Hematopoietic multipotent progenitor cell treated with erythropoietin and hydrocortisone succinate and interleukin-3 and kit ligand, for 8 days (in vitro differentiated cells): ENCODE results near the gene ORC3.
A peak's percentile ranks its signal among the peaks of the same experiment; 100 is the strongest.

Experiments
- DNase-seq: peaks from one replicate; pipeline ENCODE4 v3.0.0-alpha.2; 2015

Gene ORC3

DNA sequence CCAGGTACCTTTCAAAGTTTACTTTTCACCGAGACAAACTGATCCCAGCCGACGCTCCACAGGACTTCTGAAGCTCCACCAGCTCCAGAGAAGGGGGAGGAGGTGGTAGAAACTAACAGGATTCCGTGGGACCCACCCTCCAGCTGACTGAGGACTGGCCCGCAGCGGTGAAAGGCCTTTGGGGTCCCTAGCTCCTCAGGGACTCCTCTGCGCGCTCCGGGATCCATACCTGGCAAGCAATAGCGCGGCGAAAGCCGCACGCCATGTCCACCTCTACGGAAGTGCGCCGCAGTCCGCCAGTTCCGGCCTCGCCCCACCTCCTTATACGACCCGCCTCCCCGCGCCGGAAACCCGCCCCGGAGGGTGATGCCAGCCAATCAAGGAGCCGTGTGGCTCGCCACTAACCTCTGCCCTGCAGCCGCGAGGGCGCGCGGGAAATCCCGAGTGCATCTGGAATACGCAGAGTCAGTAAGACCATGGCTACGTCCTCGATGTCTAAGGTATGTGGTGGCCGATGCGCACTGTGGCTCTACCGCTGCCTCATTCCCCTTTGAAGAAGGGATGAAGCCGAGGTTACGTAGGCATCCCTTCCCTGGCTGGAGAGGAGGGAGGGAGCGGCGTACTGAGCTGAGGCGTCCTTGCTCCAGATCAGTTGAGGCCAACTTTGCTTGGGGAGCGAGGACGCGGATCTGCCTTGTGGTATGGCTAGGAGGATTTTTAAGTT lies at the start of gene ORC3, which contains the start of gene RARS2:
Gene ORC3 (plus strand): TSS at position 443 of the 724 bp plus-strand sequence. CDS start 34 bp downstream, at position 477.
Gene RARS2 (minus strand): TSS at position 295 of the 724 bp plus-strand sequence. CDS start 30 bp downstream, at position 265.
- peak; percentile 95 for DNase-seq

DNA sequence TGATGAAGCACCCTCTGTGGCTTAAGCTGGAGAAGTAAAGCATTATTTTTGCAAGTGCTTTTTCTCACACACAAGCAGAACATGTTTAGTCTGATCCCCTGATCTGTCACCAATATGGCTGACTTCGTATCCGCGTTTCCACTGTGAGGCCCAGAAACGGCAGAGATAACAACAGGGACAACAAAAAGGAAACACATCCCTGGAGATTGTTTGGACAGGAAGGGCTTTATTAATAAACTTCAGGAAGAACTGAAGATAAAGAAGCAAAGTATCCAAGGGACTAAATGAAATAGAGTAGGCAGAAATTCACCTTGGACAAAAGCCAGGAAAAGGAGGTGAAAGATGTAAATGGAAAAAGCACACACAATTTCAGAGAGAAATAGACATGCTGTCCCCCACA lies 49.4 kb upstream of the ORC3 start:
- no peak for DNase-seq

DNA sequence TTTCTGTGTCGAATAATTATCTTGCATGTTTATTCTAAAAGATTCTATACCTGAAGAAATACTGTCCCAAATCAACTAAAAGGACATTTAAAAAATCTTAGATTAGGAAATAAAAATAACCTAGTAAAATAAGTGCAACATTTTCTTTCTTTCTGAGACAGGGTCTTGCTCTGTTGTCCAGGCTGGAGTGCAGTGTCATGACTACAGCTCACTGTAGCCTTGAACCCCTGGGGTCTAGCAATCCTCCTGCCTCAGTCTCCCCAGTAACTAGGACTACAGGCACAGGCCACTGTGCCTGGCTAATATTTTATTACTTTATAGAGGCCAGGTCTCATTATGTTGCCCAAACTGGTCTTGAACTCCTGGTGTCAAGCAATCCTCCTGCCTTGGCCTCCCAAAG lies 48.9 kb upstream of the ORC3 start:
- DNase-seq = no peak

DNA sequence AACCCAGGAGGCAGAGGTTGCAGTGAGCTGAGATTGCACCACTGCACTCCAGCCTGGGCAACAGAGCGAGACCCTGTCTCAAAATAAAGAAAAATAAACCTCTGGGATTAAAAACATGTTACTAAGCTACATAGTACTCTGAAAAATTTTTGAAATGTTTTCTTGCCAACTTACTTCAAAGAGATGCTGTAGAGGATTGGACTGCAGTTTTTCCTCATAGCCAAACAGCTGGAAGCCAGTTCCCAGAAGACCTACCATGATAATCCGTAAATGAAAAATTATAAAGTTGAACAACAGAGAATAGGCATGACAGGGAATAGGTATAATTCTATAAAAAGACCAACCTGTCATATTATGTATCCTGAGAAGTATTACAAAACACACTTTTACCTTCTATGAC lies 48.2 kb upstream of the ORC3 start:
- DNase-seq = no peak

DNA sequence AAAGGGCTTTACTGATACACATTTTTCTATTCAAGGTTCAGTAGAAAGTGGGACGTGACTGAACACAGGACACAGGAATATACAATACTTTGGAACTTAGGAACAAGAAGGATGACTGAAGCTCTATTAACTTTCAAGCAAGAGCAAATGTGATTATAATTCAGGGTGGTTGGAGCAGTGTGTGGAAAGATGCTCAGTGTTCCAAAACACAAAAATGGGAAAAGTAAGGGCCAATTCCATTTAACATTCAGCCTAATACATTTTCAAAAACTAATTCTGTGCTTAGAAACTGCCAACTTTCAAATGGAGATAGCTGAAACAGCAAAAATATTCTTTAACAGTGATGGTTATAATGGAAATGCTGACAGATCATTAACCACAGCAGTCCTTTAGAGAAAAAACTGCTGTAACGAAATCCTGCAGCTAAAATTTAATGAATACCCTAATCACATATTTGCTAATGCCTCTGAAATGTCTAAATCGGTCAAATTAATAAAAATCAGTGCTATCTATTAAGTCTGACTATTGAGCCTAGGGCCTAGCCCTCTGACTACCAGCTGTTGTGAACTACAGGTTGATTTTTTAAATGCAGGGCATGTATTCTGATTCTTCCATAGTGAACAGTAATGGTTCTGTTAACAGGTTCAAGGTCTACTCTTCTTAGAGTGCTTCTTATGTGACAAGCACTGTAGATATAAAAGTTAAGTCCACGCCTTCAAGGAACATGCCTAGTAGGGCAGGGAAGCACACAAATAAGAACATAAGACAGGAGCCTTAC lies 46.0 kb upstream of the ORC3 start:
- DNase-seq = no peak

DNA sequence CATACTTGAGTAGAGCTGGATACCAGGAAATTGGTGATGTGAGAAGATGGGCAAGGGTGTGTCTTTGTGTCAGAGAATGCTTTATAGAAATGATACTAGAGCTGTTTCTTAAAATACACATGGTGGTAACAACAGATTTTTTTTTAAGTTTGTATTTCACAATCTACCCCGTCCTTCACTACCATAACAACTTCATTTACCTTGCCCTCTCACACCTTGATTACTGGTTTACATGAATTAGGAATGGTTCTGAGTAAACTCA lies 45.5 kb upstream of the ORC3 start:
- no peak for DNase-seq

DNA sequence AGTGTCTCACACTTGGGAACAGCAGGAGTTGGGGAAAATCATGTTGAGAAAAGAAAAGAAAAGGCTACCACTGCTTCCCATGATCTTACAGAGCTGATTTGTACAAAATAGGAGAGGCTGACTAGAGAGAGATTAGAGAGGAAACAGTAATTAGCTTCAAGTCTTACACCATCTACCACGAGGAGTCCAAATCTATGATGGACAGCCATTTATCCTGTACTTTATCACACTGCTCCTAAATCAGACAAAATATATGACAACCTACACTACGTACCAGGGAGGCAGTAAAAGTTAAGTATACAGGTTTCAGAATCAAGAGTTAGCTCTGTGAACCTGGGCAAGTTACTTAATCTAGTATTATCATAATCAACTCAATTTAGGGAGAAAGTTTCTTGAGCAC lies 38.1 kb upstream of the ORC3 start:
- no peak for DNase-seq

DNA sequence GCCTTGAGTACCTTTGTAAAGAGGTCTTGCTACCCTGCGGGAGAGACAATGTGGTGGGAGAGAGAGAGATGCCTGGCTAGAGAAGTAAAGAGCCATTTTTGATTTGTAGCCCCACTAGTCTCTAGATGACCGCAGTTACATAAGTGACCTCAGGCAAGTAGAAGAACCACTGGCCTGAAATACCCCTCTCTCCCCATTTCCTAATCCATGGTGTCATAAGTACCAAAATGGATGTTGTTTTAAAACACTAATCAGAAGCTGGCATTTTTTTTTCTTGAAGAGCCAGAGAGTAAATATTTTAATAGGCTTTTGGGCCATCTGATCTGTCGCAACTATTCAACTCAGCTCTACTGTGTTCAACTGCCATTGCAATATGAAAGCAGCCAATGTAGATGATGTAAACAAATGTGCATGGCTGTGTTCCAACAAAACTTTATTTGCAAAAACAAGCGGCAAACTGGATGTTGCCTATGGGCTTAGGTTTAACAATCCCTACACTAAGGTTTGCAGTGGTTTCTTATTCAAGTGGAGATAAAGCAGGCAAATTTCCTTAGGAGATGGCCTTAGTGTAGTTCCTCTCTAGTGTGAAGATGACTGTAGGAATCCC lies 36.7 kb upstream of the ORC3 start:
- no peak for DNase-seq

DNA sequence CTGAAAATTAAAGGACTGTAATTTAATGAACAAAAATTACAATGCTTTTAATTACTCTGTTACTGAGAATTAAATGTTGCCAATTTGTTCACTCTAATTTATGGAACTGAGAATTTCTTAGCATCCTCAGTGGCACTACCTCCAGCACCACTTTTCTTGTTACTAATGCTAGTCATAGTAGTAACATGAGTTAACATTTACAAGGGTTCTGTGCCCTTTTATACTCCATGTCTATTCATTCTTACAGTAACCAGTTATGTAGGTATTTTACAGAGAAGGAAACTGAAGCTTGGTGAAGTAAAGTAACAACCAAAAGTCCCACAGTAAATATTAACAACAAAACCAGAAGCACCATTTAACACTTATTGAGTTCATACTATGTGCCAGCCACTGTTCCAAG lies 34.4 kb upstream of the ORC3 start:
- DNase-seq = no peak

DNA sequence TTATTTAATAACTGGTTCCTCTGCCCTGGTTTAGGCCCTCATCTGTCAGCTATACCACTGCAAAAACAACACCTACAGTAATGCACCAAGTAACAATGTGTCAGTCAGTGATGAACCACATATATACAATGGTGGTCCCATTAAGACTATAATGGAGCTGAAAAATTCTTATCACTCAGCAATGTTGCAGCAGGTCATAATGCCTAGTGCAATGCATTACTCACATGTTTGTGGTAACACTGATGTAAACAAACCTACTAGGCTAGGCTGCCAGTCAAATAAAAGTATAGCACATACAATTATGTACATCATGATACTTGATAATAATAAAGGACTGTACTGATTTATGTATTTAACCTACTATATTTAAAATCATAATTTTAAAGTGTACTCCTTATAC lies 31.5 kb upstream of the ORC3 start:
- no peak for DNase-seq

DNA sequence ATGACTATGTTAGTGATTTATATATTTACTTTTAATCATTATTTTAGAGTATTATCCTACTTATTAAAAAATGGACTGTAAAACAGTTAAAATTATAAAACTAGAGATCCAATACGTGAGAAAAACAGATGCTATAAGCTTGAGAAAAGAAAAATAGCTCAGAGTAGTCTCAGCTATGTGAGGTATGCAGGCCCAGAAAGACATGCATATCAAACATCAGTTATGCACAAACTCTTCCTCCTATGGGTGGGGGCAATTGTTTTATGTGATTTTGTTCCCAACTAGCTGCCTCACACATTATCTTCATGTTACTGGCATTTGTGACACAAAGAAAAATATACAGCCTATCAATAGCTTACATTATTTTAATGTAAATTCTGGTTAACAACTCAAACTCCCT lies 28.9 kb upstream of the ORC3 start:
- no peak for DNase-seq

DNA sequence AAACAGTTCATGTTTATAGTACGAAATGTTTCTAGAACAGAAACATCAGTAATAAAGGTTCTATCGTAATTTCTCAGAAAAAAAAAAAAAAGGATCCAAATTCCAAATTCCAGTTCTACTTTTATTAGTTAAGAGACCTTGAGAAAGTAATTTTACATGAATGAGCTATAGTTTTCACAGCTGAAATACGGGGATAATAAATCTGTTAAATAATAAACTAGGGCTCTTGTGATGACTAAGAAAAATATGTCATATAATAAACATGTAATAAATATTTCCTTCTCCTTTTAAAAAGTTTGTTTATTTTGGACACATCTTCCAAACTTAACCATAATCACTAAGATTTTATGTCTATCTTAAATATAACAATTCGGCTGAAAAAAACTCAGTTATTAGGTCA lies 17.9 kb upstream of the ORC3 start:
- no peak for DNase-seq

DNA sequence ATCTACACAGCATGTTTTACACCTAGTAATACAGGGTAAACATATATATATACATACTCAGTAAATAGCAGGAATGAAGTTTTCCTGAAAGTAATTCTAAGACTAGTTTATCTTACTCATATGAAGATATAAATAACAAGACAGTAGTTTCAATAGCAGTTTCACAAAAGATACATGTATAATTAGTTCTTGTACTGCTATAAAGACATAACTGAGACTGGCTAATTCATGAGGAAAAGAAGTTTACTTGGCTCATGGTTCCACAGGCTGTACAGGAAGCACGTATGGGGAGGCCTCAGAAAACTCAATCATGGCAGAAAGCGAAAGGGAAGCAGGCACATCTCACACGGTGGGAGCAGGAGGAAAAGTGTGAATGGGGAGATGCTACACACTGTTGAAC lies 17.1 kb upstream of the ORC3 start:
- no peak for DNase-seq

DNA sequence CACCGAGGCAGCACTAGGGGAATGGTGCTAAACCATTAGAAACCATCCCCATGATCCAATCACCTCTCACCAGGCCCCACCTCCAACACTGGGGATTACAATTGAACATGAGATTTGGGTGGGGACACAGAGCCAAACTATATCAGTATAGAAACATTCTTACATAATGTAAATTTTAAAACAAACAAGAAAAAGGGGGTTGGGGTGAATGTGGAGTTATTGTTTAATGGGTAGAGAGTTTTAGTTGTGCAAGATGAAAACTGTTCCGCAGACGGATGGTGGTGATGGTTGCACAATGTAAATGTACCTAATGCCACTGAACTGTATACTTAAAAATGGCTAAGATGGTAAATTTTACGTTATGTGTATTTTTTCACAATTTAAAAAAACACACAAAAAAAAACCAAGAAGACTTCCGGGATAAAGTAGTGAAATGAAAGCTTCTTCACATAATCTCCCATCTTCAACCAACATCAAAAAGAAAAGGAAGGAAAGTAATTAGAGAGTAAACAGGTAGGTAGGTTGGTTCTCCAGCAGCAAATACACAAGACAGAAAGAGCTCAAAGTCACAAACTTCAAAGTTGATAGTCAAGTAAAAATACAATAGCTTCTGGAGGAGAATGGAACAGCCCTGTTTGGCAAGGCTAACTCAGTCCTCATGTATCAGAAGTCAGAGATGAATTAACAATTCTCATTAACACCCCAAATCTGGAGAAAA lies 16.5 kb upstream of the ORC3 start:
- no peak for DNase-seq

DNA sequence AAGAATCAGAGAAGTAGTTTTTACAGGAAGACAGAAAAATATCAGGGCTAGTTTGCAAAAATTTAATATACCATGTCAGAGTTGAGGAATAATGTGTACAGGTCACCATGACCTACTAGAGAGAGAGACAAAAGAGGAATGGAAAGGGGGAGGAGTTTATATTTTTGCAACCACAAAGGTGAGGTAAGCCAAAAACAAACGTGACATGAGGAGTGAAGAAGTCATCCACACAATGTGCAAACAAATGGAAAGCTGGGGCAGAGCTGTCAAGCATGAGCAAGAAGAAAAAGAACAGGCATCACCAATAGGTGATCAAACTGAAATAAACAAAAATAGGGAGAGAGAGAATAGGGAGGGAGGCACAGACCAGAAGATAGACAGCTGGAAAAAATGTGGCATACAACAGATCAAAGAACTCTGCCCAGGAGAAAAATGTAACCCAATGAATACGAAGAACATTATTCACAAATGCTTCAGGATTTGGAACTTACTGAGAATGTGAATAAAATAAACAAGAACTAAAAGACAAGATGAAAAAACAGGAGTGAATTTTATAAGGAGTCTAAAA lies 15.6 kb upstream of the ORC3 start:
- no peak for DNase-seq

DNA sequence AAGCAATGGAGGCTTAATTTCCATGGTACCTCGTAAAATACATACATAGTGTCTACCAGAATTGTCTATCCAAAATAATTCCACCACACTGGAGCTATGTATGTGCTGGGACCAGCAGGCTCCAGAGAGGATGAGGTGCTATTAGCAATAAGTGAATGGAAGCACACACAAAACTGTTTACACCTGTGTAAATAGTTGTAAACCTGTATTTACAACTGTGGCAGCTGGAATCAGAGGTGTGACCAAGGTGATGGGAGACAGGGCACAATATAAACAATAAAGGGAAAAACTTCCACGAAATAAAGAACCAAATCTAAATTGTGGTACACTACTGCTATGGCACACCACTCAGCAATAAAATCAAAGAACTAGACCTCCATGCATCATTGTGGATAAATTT lies 14.5 kb upstream of the ORC3 start:
- DNase-seq = no peak

DNA sequence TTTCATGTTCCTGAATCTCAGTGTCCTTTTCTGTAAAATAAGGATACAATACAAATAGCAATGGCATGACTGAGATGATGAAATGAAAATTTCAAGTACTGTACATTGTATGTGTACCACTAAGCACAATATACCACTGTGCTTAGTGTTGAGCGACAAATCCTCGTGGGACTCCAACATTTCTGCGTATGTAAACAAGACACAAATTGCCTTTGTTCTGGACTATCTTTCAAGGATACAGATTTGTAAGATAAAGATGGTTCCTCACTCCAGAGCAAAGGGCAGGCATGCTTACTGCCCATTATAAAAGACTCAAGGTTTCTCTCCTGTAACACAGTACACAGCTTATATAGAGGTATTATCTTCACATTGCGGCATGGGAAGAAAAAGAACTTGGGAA lies 6.1 kb upstream of the ORC3 start:
- DNase-seq = no peak

DNA sequence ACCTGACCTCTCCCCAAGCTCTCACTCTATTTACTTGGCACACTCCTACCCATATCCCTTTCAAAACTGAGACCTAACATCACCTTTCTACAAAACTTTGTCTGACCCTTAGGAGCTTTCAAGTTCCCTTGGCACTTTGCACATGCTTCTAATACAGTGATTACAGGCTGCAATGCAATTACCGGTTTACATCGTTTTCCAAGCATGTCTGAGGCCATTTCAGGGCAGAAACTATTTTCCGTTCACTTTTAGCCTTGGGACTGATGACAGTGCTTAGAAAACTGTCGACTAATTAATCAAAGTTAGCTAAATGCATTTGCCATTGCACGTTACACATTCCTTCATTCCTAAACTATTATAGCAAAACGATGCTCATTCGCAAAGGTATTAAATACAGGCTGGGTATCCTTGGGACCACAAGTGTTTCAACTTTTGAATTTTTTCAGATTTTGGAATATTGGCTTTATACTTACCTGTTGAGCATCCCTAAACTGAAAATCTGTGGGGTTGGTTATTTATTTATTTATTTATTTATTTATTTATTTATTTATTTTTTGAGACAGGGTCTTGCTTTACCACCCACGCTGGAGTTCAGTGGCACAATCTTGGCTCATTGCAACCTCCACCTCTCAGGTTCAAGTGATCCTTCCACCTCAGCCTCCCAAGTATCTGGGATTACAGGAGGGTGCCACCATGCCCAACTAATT lies 3.4 kb upstream of the ORC3 start:
- no peak for DNase-seq

DNA sequence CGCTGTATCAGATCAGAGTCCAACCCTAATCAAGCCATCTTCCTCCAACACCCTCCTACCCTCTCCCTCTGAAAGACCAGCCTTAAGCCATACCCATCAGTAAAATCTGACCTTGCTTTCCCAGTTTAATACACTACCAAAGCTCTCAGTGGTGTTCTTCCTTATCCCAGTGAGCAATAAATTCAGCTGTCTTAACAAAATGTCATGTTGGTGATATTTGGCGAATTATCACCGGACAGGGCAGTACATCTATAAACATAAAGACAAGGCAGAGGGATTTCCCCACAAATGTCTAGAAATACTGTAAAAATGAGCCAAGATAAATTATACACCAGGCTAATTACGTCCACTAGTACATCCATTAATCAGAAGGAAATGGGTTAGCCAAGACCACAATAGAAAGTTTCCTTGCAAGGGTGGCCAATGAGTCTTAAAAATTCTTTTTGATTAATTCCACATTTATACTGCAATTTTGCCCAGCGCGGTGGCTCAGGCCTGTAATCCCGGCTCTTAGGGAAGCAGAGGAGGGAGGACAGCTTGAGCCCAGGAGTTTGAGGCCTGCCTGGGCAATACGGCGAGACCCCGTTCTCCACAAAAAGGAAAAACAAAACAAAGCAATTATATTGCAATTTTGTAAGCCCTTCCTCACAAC lies 1.1 kb upstream of the ORC3 start:
- no peak for DNase-seq

DNA sequence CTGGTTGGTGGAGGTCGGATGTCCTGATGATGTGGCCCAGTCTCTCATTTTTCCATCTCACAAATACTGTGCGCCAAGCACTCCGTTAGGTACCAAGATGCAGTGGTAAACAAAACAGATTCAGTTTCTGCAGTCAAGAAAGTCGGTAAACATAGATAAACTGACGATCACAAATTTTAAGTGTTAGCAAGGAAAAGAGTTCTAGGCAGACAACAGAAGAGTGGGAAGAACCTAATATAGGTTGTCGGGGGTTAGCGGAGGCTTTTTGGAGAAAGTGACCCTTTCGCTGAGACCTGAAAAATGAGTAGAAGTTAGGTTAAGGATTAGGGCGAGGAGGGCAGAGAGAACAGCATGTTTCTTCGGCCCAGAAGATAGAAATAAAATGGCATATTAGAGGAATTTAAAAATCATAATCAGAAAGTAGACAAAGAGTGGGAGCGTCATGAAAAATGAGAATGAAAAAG lies 514 bp downstream of the ORC3 start:
- DNase-seq = no peak

DNA sequence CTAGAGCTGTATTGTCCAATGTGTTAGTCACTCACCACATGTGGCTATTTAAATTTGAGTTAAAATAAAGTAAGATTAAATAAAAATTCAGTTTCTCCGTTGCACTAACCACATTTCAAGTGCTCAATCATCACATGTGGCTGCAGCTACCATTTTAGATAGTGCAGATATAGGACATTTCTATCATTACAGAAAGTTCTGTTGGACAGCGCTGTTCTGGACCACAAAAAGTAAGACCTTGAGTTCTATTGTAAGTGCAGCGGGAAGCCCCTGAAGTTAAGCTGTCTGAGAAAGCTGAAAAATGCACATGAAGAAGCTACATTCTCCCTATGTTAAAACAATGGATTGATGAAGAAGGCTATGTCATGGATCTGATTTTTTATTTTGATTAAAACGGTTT lies 1.1 kb downstream of the ORC3 start:
- no peak for DNase-seq

DNA sequence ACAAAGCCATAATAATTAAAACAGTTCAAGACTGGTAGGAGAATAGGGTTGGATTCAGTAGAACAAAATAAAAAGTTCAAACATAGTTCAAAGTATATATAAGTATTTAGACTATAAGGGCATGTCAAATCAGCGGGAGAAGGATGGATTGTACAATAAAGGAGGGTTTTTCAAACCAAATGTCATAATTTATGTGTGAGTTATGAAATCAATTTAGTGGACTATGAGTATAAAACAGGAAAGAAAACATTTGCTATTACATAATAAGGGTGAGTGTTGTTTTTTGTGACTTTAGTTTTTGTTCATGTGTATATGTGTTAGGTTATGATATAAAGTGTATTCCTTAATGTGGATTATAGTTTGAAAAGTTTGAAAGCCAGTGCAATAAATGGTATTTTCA lies 10.6 kb downstream of the ORC3 start:
- no peak for DNase-seq
